ENCODE data around the gene RAD51B.
"Not testable (repeated sequence)": the region's sequence is repeated elsewhere in the genome, so short reads cannot be mapped to it uniquely, and the experiment has no call there.

RAD51B gene

GRCh38 chr14:68760761-68761160 is 941.2 kb downstream of the RAD51B start:
- no peak for DNase-seq

GRCh38 chr14:68761391-68761790 is 941.8 kb downstream of the RAD51B start:
- DNase-seq: no peak

- DNase-seq: no peak
Observed at GRCh38 chr14:68762953-68763764, 943.6 kb downstream of the RAD51B start.

- DNase-seq: not testable (repeated sequence)
Observed at GRCh38 chr14:68763843-68764242, 944.3 kb downstream of the RAD51B start.

GRCh38 chr14:68766299-68767247 is 947.0 kb downstream of the RAD51B start:
- no peak for DNase-seq

- DNase-seq: no peak
Observed at GRCh38 chr14:68767248-68767645, 947.7 kb downstream of the RAD51B start.

GRCh38 chr14:68768316-68768715 is 948.7 kb downstream of the RAD51B start:
- DNase-seq: no peak

- no peak for DNase-seq
Observed at GRCh38 chr14:68770051-68770450, 950.5 kb downstream of the RAD51B start.

- DNase-seq: no peak
Observed at GRCh38 chr14:68770553-68771286, 951.1 kb downstream of the RAD51B start.

GRCh38 chr14:68771631-68772030 is 952.1 kb downstream of the RAD51B start:
- no peak for DNase-seq

- no peak for DNase-seq
Observed at GRCh38 chr14:68772761-68773381, 953.3 kb downstream of the RAD51B start.

- DNase-seq: no peak
Observed at GRCh38 chr14:68774771-68775613, 955.4 kb downstream of the RAD51B start.

GRCh38 chr14:68775614-68776126 is 956.1 kb downstream of the RAD51B start:
- no peak for DNase-seq

- no peak for DNase-seq
Observed at GRCh38 chr14:68777644-68778043, 958.1 kb downstream of the RAD51B start.
